Testis (tissue), 2 donors: ENCODE data around the gene BNC2.

ENCODE experiments used
- POLR2A ChIP-seq: fragments of 450-650 bp; IDR thresholded peaks from one replicate; pipeline ENCODE4 v1.6.1; 2017; ENCODE audit warnings: antibody characterized with exemption, mild to moderate bottlenecking, moderate library complexity
- TF ChIP-seq, protein P1 (sequence below), 3 experiments: fragments of 450-650 bp in 2 of 3; fragments of 200-600 bp in 1 of 3; sonication (generic) in 1 of 3; IDR thresholded peaks; one replicate each; pipeline ENCODE4 v1.5.1; 2016 to 2019; ENCODE audit warnings: antibody characterized with exemption in 3 of 3, mild to moderate bottlenecking in 2 of 3, moderate library complexity in 1 of 3

DNA sequence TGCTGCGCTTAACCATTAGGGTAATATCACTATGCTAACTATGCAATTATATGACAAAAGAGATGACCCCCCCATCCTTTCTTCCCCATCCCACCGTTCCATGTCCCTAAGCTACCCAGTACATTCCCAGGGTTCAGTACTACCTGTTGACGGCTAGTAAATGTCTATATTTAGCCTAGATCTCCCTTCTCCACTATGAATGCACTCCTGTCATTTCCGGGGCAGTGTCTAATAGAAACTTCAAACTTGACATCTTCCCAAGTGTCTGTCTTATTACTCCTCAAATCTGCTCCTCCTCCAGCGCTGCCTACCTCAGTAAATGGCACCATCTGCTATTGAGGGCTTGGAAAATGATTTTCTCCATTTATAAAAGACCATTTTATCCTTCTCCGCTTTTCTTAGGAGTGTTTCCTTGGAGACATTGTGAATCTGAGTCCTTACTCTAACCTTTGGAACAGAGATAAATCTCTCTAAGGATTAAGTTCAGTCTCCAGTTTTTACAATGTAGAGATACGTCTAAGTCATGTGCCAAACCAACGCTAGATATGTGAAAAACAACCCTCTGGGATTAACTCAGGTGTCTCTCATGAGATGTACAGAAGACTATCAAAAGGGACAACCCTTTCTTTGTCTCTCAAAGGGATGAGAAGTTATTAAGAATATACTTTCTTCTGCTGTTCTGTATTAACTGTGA, 114.9 kb downstream of the BNC2 start:
- TF ChIP-seq, protein P1, sequence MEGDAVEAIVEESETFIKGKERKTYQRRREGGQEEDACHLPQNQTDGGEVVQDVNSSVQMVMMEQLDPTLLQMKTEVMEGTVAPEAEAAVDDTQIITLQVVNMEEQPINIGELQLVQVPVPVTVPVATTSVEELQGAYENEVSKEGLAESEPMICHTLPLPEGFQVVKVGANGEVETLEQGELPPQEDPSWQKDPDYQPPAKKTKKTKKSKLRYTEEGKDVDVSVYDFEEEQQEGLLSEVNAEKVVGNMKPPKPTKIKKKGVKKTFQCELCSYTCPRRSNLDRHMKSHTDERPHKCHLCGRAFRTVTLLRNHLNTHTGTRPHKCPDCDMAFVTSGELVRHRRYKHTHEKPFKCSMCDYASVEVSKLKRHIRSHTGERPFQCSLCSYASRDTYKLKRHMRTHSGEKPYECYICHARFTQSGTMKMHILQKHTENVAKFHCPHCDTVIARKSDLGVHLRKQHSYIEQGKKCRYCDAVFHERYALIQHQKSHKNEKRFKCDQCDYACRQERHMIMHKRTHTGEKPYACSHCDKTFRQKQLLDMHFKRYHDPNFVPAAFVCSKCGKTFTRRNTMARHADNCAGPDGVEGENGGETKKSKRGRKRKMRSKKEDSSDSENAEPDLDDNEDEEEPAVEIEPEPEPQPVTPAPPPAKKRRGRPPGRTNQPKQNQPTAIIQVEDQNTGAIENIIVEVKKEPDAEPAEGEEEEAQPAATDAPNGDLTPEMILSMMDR (IDR thresholded peaks at IDR 0.05): no peak
- TF ChIP-seq POLR2A: no peak
